ENCODE measurements around the gene CTSD. TPM values are rescaled to one million over a fixed set of nuclear protein-coding genes. Genes with fewer than 3 reads are reported as not detected.

The CTSD gene
- total RNA-seq, 2 donors from 2014 or later = 427 to 1,049 TPM

DNA sequence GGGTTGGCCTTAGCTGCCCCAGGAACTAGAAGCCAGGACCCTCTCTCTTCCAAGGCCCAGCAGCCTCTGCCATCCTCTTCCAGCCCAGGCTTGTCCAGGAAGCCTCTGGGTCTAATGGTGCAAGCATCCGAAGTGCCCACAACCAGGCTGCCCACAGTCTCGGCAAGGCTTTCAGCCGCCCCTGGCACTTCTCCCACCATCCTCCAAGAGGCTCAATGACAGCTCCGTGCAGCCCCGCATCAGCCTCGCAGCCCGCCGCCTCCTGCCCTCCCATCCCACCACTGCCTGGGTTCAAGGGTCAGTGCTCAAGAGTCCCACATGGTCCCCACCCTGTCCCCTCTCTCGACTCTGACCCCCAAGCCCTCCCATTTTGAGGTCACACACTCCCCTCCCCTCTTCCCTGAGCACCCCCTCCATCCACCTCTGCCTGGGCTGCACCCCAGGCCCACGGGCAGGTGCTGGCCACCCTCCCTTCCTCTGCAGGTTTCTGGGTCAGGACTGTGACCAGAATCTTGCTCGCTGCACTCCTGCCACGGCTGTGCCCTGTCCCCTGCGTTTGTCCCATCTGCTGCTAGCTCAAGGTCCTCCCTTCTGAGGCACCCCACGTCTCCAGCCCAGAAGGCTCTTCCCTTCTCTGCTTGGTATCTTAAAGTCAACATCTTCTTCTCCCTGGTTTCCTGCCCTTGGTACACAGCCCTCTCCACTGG, 30.6 kb downstream of the CTSD start:
- no peaks in the 10 kb centered on the region for H3K27me3 ChIP-seq (replicated peaks; ENCODE audit: insufficient read depth)
- no peak for ATAC-seq (ENCODE audit: insufficient number of reproducible peaks, low FRiP score, low read depth)
- no peaks in the 10 kb centered on the region for H3K4me1 ChIP-seq (ENCODE audit: control insufficient read depth in 1 of 2, low read depth in 2 of 2)
- H3K36me3 ChIP-seq = no peaks in the 10 kb centered on the region
- DNase-seq (ENCODE audit: low spot score) = no peak
- no peak overlapping the region for H3K27ac ChIP-seq
- no peak overlapping the region for H3K4me3 ChIP-seq
- peaks cover 11% of the 10 kb centered on the region for H3K9me3 ChIP-seq
- TF ChIP-seq, protein P1, sequence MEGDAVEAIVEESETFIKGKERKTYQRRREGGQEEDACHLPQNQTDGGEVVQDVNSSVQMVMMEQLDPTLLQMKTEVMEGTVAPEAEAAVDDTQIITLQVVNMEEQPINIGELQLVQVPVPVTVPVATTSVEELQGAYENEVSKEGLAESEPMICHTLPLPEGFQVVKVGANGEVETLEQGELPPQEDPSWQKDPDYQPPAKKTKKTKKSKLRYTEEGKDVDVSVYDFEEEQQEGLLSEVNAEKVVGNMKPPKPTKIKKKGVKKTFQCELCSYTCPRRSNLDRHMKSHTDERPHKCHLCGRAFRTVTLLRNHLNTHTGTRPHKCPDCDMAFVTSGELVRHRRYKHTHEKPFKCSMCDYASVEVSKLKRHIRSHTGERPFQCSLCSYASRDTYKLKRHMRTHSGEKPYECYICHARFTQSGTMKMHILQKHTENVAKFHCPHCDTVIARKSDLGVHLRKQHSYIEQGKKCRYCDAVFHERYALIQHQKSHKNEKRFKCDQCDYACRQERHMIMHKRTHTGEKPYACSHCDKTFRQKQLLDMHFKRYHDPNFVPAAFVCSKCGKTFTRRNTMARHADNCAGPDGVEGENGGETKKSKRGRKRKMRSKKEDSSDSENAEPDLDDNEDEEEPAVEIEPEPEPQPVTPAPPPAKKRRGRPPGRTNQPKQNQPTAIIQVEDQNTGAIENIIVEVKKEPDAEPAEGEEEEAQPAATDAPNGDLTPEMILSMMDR (IDR thresholded peaks at IDR 0.05) = no peak

DNA sequence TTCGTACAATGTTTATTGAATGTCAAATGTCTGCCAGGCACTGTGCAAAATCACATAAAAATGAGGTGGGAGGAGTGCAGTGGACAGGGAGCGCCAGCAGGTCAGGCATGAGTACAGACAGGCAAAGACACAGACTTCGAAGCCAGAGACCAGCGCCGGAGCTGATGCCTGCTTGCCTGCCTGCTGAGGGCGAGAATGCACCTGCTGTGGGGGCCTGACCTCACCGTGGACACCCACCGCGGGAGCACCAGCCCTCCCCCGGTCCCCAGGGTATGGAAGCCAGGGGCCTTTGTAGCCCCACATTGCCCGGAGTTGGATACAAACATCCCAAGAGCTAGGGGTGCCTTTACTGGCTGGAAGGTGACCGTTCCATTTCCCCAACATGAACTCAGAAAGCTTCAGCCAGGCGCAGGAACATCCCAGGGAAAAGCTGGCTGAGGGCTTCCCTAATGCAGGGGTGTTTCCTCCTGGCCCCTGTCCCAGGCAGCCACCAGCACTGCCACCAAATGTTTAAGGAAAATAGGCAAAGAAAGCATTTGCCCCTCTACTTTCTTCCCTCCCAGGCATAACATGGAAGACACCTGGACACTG, 31.2 kb downstream of the CTSD start:
- Histone ChIP-seq H3K27ac (no peak overlapping the region), H3K9me3 (peaks cover 11% of the 10 kb centered on the region), H3K27me3 (replicated peaks; ENCODE audit: insufficient read depth) (no peaks in the 10 kb centered on the region), H3K36me3 (no peaks in the 10 kb centered on the region), H3K4me3 (no peak overlapping the region), H3K4me1 (ENCODE audit: control insufficient read depth in 1 of 2, low read depth in 2 of 2) (no peaks in the 10 kb centered on the region)
- TF ChIP-seq, protein P1 (IDR thresholded peaks at IDR 0.05) = no peak
- no peak for DNase-seq (ENCODE audit: low spot score)
- no peak for ATAC-seq (ENCODE audit: insufficient number of reproducible peaks, low FRiP score, low read depth)

DNA sequence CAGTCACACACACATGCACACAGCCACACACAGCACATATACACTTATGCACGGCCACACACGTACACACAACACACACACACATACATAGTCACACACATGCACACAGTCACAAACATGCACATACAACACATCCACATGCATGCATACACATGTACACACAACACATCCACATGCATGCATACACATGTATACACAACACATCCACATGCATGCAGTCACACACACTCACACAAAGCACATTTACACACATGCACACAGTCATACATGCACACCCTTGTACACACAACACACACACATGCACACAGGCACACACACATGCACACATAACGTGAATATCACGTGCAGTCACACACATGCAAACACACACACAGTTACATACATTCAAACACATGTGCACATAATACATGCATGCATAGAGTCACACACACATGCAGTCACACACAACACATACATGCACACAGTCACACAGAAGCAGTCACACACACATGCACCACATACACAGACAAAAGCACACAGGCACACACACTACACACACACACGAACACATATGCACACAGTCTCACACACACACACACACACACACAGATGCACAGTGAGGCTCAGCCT, 32.2 kb downstream of the CTSD start:
- Histone ChIP-seq H3K4me1 (ENCODE audit: control insufficient read depth in 1 of 2, low read depth in 2 of 2) (no peaks in the 10 kb centered on the region), H3K36me3 (no peaks in the 10 kb centered on the region), H3K27ac (no peak overlapping the region), H3K4me3 (no peak overlapping the region), H3K27me3 (replicated peaks; ENCODE audit: insufficient read depth) (no peaks in the 10 kb centered on the region), H3K9me3 (peaks cover 1% of the 10 kb centered on the region)
- no peak for ATAC-seq (ENCODE audit: insufficient number of reproducible peaks, low FRiP score, low read depth)
- DNase-seq (ENCODE audit: low spot score) = no peak
- TF ChIP-seq, protein P1 (IDR thresholded peaks at IDR 0.05) = no peak

DNA sequence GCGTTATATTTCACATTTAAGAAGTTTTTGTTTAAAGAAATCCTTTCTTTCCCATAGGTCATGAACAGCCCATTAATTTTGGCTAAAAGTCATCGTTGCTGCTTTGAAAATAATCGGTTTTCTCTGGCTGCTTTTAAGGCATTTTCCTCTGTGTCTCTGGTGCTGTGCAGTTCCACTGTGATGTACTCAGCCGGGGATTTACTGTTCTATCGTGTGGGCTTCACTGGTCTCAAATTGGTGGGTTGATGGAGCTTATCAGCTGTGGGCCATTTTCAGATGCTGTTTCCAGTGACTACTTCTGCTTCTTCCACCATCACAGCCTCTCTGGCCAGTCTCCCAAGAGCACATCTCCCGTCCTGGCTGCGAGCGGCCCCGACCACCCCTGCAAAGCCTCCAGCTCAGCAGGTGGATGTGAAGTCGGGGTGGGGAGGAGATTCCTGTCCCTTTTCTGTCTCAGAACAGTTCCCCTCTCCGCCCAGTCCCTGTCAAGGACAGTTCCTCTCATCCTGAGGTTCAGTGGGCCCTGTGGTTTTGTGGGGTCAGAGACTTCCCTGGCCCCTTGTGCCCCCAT, 33.6 kb downstream of the CTSD start:
- no peak overlapping the region for H3K4me3 ChIP-seq
- H3K27me3 ChIP-seq (replicated peaks; ENCODE audit: insufficient read depth) = no peaks in the 10 kb centered on the region
- no peak for ATAC-seq (ENCODE audit: insufficient number of reproducible peaks, low FRiP score, low read depth)
- H3K9me3 ChIP-seq = no peaks in the 10 kb centered on the region
- H3K27ac ChIP-seq = no peak overlapping the region
- no peak for DNase-seq (ENCODE audit: low spot score)
- no peaks in the 10 kb centered on the region for H3K4me1 ChIP-seq (ENCODE audit: control insufficient read depth in 1 of 2, low read depth in 2 of 2)
- no peaks in the 10 kb centered on the region for H3K36me3 ChIP-seq
- TF ChIP-seq, protein P1 (IDR thresholded peaks at IDR 0.05) = no peak

DNA sequence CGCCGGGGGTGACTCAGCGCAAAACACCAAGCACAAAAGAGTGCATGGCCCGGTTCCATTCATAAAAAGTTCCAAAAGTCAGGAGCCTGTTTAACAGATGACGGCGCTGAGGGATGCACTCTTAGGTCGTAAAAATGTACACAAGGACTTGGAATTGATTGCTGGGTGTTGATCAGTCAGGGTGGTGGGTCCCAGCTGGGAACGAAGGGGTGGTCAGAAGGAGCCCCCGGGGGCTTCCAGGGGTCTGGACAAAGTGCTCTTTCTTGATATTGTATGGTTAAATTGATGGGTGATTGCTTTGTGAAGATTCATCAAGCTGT, 34.1 kb downstream of the CTSD start:
- no peak overlapping the region for H3K4me3 ChIP-seq
- DNase-seq (ENCODE audit: low spot score) (no peak), ATAC-seq (ENCODE audit: insufficient number of reproducible peaks, low FRiP score, low read depth) (no peak)
- TF ChIP-seq, protein P1 (IDR thresholded peaks at IDR 0.05) = no peak
- no peak overlapping the region for H3K27ac ChIP-seq
- no peaks in the 10 kb centered on the region for H3K4me1 ChIP-seq (ENCODE audit: control insufficient read depth in 1 of 2, low read depth in 2 of 2)
- H3K36me3 ChIP-seq = no peaks in the 10 kb centered on the region
- H3K27me3 ChIP-seq (replicated peaks; ENCODE audit: insufficient read depth) = no peaks in the 10 kb centered on the region
- no peaks in the 10 kb centered on the region for H3K9me3 ChIP-seq
